Gastroesophageal sphincter (tissue), 3 donors: ENCODE measurements around the gene SGCB.

Experiments used
- CTCF ChIP-seq, 4 experiments: fragments of 200-600 bp in 2 of 4; fragments of 450-650 bp in 2 of 4; sonication (generic) in 1 of 4; IDR thresholded peaks; one replicate each; pipeline ENCODE4 v1.5.1; 2017 to 2019; ENCODE audit warnings: antibody characterized with exemption in 4 of 4, mild to moderate bottlenecking in 2 of 4, moderate library complexity in 2 of 4
- POLR2A ChIP-seq, 2 donors: fragments of 450-650 bp; IDR thresholded peaks; one replicate each; pipeline ENCODE4 v1.6.1; 2017; ENCODE audit warnings: antibody characterized with exemption in 2 of 2, mild to moderate bottlenecking in 2 of 2, moderate library complexity in 1 of 2

DNA sequence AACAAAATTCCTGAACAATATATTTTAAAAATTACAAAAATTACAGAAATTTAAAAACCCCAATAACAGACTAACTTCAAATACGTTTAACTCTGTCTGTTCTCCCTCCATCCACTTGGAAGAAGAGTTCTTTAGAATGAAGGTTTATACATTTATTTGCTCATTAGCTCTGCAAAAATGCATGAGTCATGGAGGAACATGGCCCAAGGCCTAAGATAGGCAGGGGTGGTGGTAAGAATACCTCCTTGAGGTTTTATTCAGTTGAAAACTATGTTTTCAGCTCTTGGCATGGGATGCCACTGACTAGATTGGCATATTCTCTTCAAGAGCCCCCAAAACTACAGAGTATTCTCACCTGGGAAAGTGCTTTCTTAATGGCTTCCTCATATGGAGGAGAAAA is 9.1 kb downstream of the SGCB start:
- TF ChIP-seq CTCF (IDR thresholded peaks at IDR 0.05) = no peak
- no peak for TF ChIP-seq POLR2A (IDR thresholded peaks at IDR 0.05)
